H1 (cell line): Measurements from ENCODE around the gene MAST2. TPM values are rescaled to one million over a fixed set of nuclear protein-coding genes. Genes with fewer than 3 reads are reported as not detected.

Source experiments
- CTCF ChIA-PET: fragments of 300-600 bp; sonication (Branson Sonifier 250); formaldehyde crosslinking; loops from one replicate; lab custom pipeline; 2021; ENCODE audit not compliant: partially characterized antibody; lab: Charles Lee
- POLR2A ChIA-PET: fragments of 300-600 bp; sonication (Branson Sonifier 250); formaldehyde crosslinking; loops from one replicate; lab custom pipeline; 2021; ENCODE audit warnings: inconsistent platforms; ENCODE audit not compliant: partially characterized antibody; lab: Charles Lee
- DNase-seq, 2 experiments: peaks; one replicate each; pipeline versions ENCODE4 v3.0.0 to v3.0.0-alpha.2; 2010 to 2022; ENCODE audit warnings: low spot score in 2 of 2, low read depth in 1 of 2, mixed read lengths in 1 of 2
- FAIRE-seq: peaks from 2 replicates; lab custom pipeline; 2011; peaks lifted over from hg19 to GRCh38; lab: Jason Lieb, UNC
- H2AFZ ChIP-seq: 2 replicates; pipeline ENCODE4 v1.8.1; 2012; ENCODE audit warnings: low read length, inconsistent platforms
- H2AK5ac ChIP-seq: 2 replicates; pipeline ENCODE4 v1.6.1; 2013; ENCODE audit warnings: low read depth, low read length
- H2BK120ac ChIP-seq: replicated peaks from 2 replicates; pipeline ENCODE3; 2013; ENCODE audit warnings: low read depth, low read length, inconsistent platforms
- H2BK12ac ChIP-seq: 2 replicates; pipeline ENCODE4 v1.6.1; 2013; ENCODE audit warnings: low read depth, low read length
- H2BK15ac ChIP-seq: 2 replicates; pipeline ENCODE4 v1.6.1; 2013; ENCODE audit warnings: low read length
- H2BK20ac ChIP-seq: 2 replicates; pipeline ENCODE4 v1.6.1; 2013; ENCODE audit warnings: low read length
- H2BK5ac ChIP-seq: 2 replicates; pipeline ENCODE4 v1.6.1; 2013; ENCODE audit warnings: low read depth, low read length
- H3K14ac ChIP-seq: 2 replicates; pipeline ENCODE4 v1.6.1; 2013; ENCODE audit warnings: inconsistent platforms; ENCODE audit not compliant: insufficient read length
- H3K18ac ChIP-seq: 2 replicates; pipeline ENCODE4 v1.6.1; 2013; ENCODE audit warnings: low read length; ENCODE audit errors: extremely low read depth
- H3K23ac ChIP-seq: 2 replicates; pipeline ENCODE4 v1.6.1; 2013; ENCODE audit warnings: inconsistent platforms; ENCODE audit not compliant: insufficient read length
- H3K23me2 ChIP-seq: 2 replicates; pipeline ENCODE4 v1.6.1; 2013; ENCODE audit warnings: low read depth, low read length
- H3K27ac ChIP-seq: 2 replicates; pipeline ENCODE4 v1.6.1; 2011; ENCODE audit warnings: low read depth, low read length, inconsistent platforms
- H3K27me3 ChIP-seq, 4 experiments: replicated peaks in 1 of 4; 1 replicate in 1 of 4; 2 replicates in 3 of 4; pipeline versions ENCODE4 v1.6.1 to v1.8.1; 2011 to 2013; ENCODE audit warnings: low read length in 3 of 4, mild to moderate bottlenecking in 3 of 4, inconsistent platforms in 2 of 4, mixed read lengths in 2 of 4, moderate library complexity in 1 of 4; ENCODE audit not compliant: control insufficient read depth in 3 of 4, insufficient read depth in 3 of 4; ENCODE audit errors: extremely low read depth in 1 of 4
- H3K36me3 ChIP-seq, 4 experiments: 2 replicates each; pipeline versions ENCODE4 v1.6.1 to v1.8.1; 2011 to 2013; ENCODE audit warnings: mild to moderate bottlenecking in 4 of 4, low read length in 3 of 4, moderate library complexity in 2 of 4, control low read depth in 1 of 4, inconsistent platforms in 1 of 4; ENCODE audit not compliant: insufficient read depth in 4 of 4, control insufficient read depth in 2 of 4
- H3K4ac ChIP-seq: replicated peaks from 2 replicates; pipeline ENCODE3; 2013; ENCODE audit warnings: low read length, low read depth, mixed read lengths, inconsistent platforms; ENCODE audit not compliant: insufficient read length
- H3K4me1 ChIP-seq, 4 experiments: replicated peaks in 1 of 4; 1 replicate in 1 of 4; 2 replicates in 3 of 4; pipeline versions ENCODE4 v1.6.1 to v1.8.1; 2011 to 2013; ENCODE audit warnings: low read length in 3 of 4, inconsistent platforms in 2 of 4, mixed read lengths in 1 of 4; ENCODE audit not compliant: insufficient read depth in 4 of 4, control insufficient read depth in 3 of 4
- H3K4me2 ChIP-seq, 2 experiments: 2 replicates each; pipeline versions ENCODE4 v1.6.1 to v1.8.1; 2011 to 2013; ENCODE audit warnings: low read depth in 2 of 2, low read length in 2 of 2, control low read depth in 1 of 2, inconsistent platforms in 1 of 2, mild to moderate bottlenecking in 1 of 2; ENCODE audit not compliant: insufficient read depth in 1 of 2
- H3K4me3 ChIP-seq, 4 experiments: fragments of 200-600, 300-600 bp in 1 of 4; sonication (generic), shearing (Covaris generic), sonication (Bioruptor Twin) in 1 of 4; 2 replicates each; pipeline versions ENCODE4 v1.5.1 to v1.8.1; 2011 to 2016; ENCODE audit warnings: low read length in 4 of 4, low read depth in 3 of 4, control low read depth in 2 of 4, inconsistent platforms in 2 of 4, mild to moderate bottlenecking in 2 of 4, mixed read lengths in 1 of 4, moderate library complexity in 1 of 4; ENCODE audit not compliant: insufficient read depth in 2 of 4; ENCODE audit errors: extremely low read depth in 1 of 4
- H3K56ac ChIP-seq: replicated peaks from 2 replicates; pipeline ENCODE3; 2013; ENCODE audit warnings: low read depth, mild to moderate bottlenecking, mixed read lengths, low read length, inconsistent platforms; ENCODE audit not compliant: insufficient read length
- H3K79me1 ChIP-seq: 2 replicates; pipeline ENCODE4 v1.6.1; 2013; ENCODE audit warnings: low read depth, low read length, control low read depth
- H3K79me2 ChIP-seq, 2 experiments: 2 replicates each; pipeline versions ENCODE4 v1.6.1 to v1.8.1; 2012 to 2013; ENCODE audit warnings: low read length in 2 of 2, mild to moderate bottlenecking in 2 of 2, inconsistent platforms in 1 of 2; ENCODE audit not compliant: insufficient read depth in 2 of 2, control insufficient read depth in 1 of 2
- H3K9ac ChIP-seq, 4 experiments: replicated peaks in 1 of 4; 1 replicate in 1 of 4; 2 replicates in 3 of 4; pipeline versions ENCODE4 v1.6.1 to v1.8.1; 2011 to 2013; ENCODE audit warnings: low read depth in 3 of 4, low read length in 3 of 4, control low read depth in 2 of 4, mild to moderate bottlenecking in 2 of 4, moderate library complexity in 2 of 4, inconsistent platforms in 1 of 4; ENCODE audit errors: extremely low read depth in 1 of 4
- H3K9me3 ChIP-seq, 2 experiments: 2 replicates each; pipeline versions ENCODE4 v1.6.1 to v1.8.1; 2012 to 2013; ENCODE audit warnings: mild to moderate bottlenecking in 2 of 2, moderate library complexity in 2 of 2, control low read depth in 1 of 2, inconsistent platforms in 1 of 2, low read depth in 1 of 2, low read length in 1 of 2, mixed read lengths in 1 of 2; ENCODE audit not compliant: insufficient read depth in 2 of 2
- H4K20me1 ChIP-seq, 2 experiments: replicated peaks in 1 of 2; 2 replicates each; pipeline versions ENCODE3 to v1.8.1; 2011 to 2013; ENCODE audit warnings: inconsistent platforms in 2 of 2, low read length in 2 of 2, mild to moderate bottlenecking in 1 of 2; ENCODE audit not compliant: insufficient read depth in 2 of 2, control insufficient read depth in 1 of 2
- H4K5ac ChIP-seq: 2 replicates; pipeline ENCODE4 v1.6.1; 2013; ENCODE audit warnings: low read length, low read depth, mixed read lengths, inconsistent platforms; ENCODE audit not compliant: insufficient read length
- H4K8ac ChIP-seq: 2 replicates; pipeline ENCODE4 v1.8.0; 2013; ENCODE audit warnings: mild to moderate bottlenecking, moderate library complexity, low read length, inconsistent platforms; ENCODE audit not compliant: insufficient read depth; ENCODE audit errors: extremely low read depth
- H4K91ac ChIP-seq: replicated peaks from 2 replicates; pipeline ENCODE3; 2013; ENCODE audit warnings: low read length, mixed read lengths, inconsistent platforms; ENCODE audit not compliant: insufficient read length
- CTCF ChIP-seq, 3 experiments: IDR thresholded peaks; 1 replicate in 2 of 3; 2 replicates in 1 of 3; pipeline versions ENCODE4 v1.5.1 to v1.6.1; 2011; ENCODE audit warnings: low read length in 3 of 3, mild to moderate bottlenecking in 3 of 3, inconsistent platforms in 2 of 3, low read depth in 1 of 3, moderate library complexity in 1 of 3; ENCODE audit not compliant: insufficient read depth in 1 of 3; ENCODE audit errors: control extremely low read depth in 1 of 3
- FOSL1 ChIP-seq: IDR thresholded peaks from 2 replicates; pipeline ENCODE4 v1.6.1; 2011; ENCODE audit warnings: mild to moderate bottlenecking, low read depth, low read length, moderate library complexity; ENCODE audit not compliant: insufficient read depth
- GTF2F1 ChIP-seq: IDR thresholded peaks from 2 replicates; pipeline ENCODE4 v1.6.1; 2012; ENCODE audit warnings: low read depth, low read length, improper control_type of control experiment, borderline replicate concordance
- MAX ChIP-seq: IDR thresholded peaks from 2 replicates; pipeline ENCODE4 v1.6.1; 2012; ENCODE audit warnings: inconsistent platforms
- POLR2A ChIP-seq, 2 experiments: IDR thresholded peaks; 1 replicate in 1 of 2; 2 replicates in 1 of 2; pipeline ENCODE4 v1.6.1; 2011; ENCODE audit warnings: low read depth in 2 of 2, low read length in 2 of 2, mild to moderate bottlenecking in 2 of 2; ENCODE audit errors: control extremely low read depth in 1 of 2
- RNF2 ChIP-seq: fragments of 200-900, 300-1000 bp; sonication (generic); IDR thresholded peaks from 2 replicates; pipeline ENCODE4 v1.7.1; 2016; ENCODE audit warnings: borderline replicate concordance, low read depth, mild to moderate bottlenecking, antibody characterized with exemption, low read length; ENCODE audit not compliant: poor library complexity, severe bottlenecking; ENCODE audit errors: missing control alignments
- RXRA ChIP-seq: IDR thresholded peaks from 2 replicates; pipeline ENCODE4 v1.6.1; 2011; ENCODE audit warnings: low read depth, mild to moderate bottlenecking, low read length, moderate library complexity; ENCODE audit not compliant: insufficient read depth
- TAF1 ChIP-seq: IDR thresholded peaks from 2 replicates; pipeline ENCODE4 v1.6.1; 2011; ENCODE audit warnings: mild to moderate bottlenecking, low read depth, low read length
- USF2 ChIP-seq: IDR thresholded peaks from 2 replicates; pipeline ENCODE4 v1.6.1; 2011; ENCODE audit warnings: low read length, improper control_type of control experiment
- WGBS, 2 experiments: shearing (Covaris generic) in 1 of 2; methylation state at CpG; one replicate each; pipeline versions ENCODE4 v1.1.6 to v1.1.7; 2013 to 2015; ENCODE audit warnings: low lambda C conversion rate in 2 of 2, mixed read lengths in 2 of 2, inconsistent platforms in 1 of 2, low coverage in 1 of 2, missing lambda C conversion rate in 1 of 2; ENCODE audit not compliant: insufficient replicate concordance in 2 of 2, insufficient coverage in 1 of 2, insufficient read length in 1 of 2; ENCODE audit errors: extremely low coverage in 1 of 2, missing lambda C conversion rate in 1 of 2; 5-methylcytosine and 5-hydroxymethylcytosine counted together
- polyA plus RNA-seq, 7 experiments: library from polyadenylated mRNA; depleted of rRNA in 3 of 7; stranded (reverse) in 5 of 7; unstranded in 2 of 7; fragments of >200 nt in 5 of 7; fragments of 200-250 nt in 2 of 7; gene quantifications; 1 replicate in 5 of 7; 2 replicates in 1 of 7; 4 replicates in 1 of 7; pipeline versions ENCODE4 v1.2.1 to v1.2.3, GENCODE V29; 2011 to 2013; ENCODE audit warnings: missing spikeins in 2 of 7, mixed read lengths in 2 of 7
- total RNA-seq: library from RNA; stranded (reverse); fragmentation: NEBNext Ultra II Directional; extraction: Animal tissue kit (Norgen Biotek cat#: 25700); gene quantifications from 2 replicates; pipeline ENCODE4 v1.2.1, GENCODE V29; 2021

Gene MAST2
- total and polyA plus RNA-seq, 2 of the 8 experiments (the other 6 are each of a cell fraction or from before 2014, with no cell fraction given) = 20.5 to 35.4 TPM

GRCh38 chr1:45957684-45958083 is 154.3 kb downstream of the MAST2 start:
- no peak overlapping the region for H2AK5ac ChIP-seq
- no peaks in the 10 kb centered on the region; the same call in 1 of the 2 replicates for H3K79me1 ChIP-seq
- H3K4me3 ChIP-seq = no peak overlapping the region
- H4K20me1 ChIP-seq = no peaks in the 10 kb centered on the region
- H3K18ac ChIP-seq = no peak overlapping the region
- no peak overlapping the region for H4K8ac ChIP-seq
- no peak overlapping the region; the same call in 1 of the 2 replicates for H2BK12ac ChIP-seq
- no peaks in the 10 kb centered on the region for H3K9me3 ChIP-seq
- H2BK5ac ChIP-seq = no peak overlapping the region
- H2AFZ ChIP-seq = no peak overlapping the region
- H3K23me2 ChIP-seq = no peaks in the 10 kb centered on the region
- CTCF ChIA-PET = interaction anchor here (0.6 to 1.1 kb wide), 3 partner anchors 12 to 40 kb away, joined by 3 to 4 read pairs (median 3); no protein-coding TSS in a partner anchor
- DNase-seq (no peak), FAIRE-seq (no peak)
- H4K91ac ChIP-seq = no peak overlapping the region
- H3K27me3 ChIP-seq = no peaks in the 10 kb centered on the region
- no peak overlapping the region for H3K4me2 ChIP-seq
- no peak overlapping the region for H2BK20ac ChIP-seq
- no peak overlapping the region for H4K5ac ChIP-seq
- H3K23ac ChIP-seq = no peak overlapping the region
- H3K79me2 ChIP-seq = no peaks in the 10 kb centered on the region
- no peak overlapping the region for H3K56ac ChIP-seq
- no peak overlapping the region; a peak in 1 of 7 replicates for H3K9ac ChIP-seq
- peaks cover 0 to 4% (median 2%) of the 10 kb centered on the region in 4 experiments; a peak in 2 of 8 replicates for H3K36me3 ChIP-seq
- H3K27ac ChIP-seq = no peak overlapping the region
- 86% methylated on average over 2 of the region's 2 CpGs; no CpG with 5 or more reads in 1 of the 2 experiments for WGBS, 2 experiments
- no peak overlapping the region for H3K14ac ChIP-seq
- H3K4me1 ChIP-seq = peaks cover 0 to 14% (median 7%) of the 10 kb centered on the region in 4 experiments; a peak in 4 of 7 replicates
- H2BK15ac ChIP-seq = no peak overlapping the region
- H3K4ac ChIP-seq = no peak overlapping the region
- no peak overlapping the region for H2BK120ac ChIP-seq
- POLR2A ChIA-PET = interaction anchor here (1.0 to 1.3 kb wide), 2 partner anchors 17 to 24 kb away, joined by 3 read pairs; no protein-coding TSS in a partner anchor
- TF ChIP-seq RXRA (no peak), TAF1 (no peak), POLR2A (IDR thresholded peaks at IDR 0.05; ENCODE audit: control extremely low read depth in 1 of 2, low read depth in 2 of 2, low read length in 2 of 2) (no peak), CTCF (IDR thresholded peaks at IDR 0.05; ENCODE audit: control extremely low read depth in 1 of 3, insufficient read depth in 1 of 3, low read depth in 1 of 3, low read length in 3 of 3) (no peak), GTF2F1 (no peak), FOSL1 (no peak), USF2 (no peak), RNF2 (no peak), MAX (no peak)
